Measurements from ENCODE around the gene NSG2. TPM values are rescaled to one million over a fixed set of nuclear protein-coding genes. Genes with fewer than 3 reads are reported as not detected.

Gene NSG2
- total and polyA plus RNA-seq, 3 experiments from 2014 or later, result not detected

DNA sequence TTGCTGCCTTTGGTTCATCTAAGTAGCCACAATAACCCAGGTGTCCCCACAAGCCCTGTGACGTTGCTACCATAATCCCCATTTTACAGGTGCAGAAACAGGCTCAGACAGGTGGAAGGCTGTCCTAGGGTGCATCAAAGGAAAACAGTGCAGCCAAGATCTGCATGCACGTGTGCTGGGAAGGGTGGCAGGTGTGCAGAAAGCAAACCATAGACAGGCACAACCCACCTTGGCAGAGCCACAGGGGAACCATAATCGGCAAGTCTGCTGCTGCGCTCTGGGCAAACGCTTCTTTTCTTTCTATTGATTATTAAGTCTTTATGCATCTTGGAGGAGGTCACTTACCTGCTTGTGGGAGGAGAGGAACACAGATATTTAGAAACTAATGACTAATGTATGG is 7.1 kb downstream of the NSG2 start:
- H3K4me3 ChIP-seq (ENCODE audit: low read length), result no peak overlapping the region
- CTCF ChIA-PET, result no interaction called here
- H3K4me1 Mint-ChIP-seq, result no peaks in the 10 kb centered on the region

GRCh38 chr5:174053905-174054304 is 8.4 kb downstream of the NSG2 start:
- Mint-ChIP-seq H3K9me3 (no peaks in the 10 kb centered on the region), H3K4me1 (no peaks in the 10 kb centered on the region), H3K27ac (no peak overlapping the region), H3K4me3 (no peak overlapping the region), H3K27me3 (peaks cover 8% of the 10 kb centered on the region in 2 donors), H3K36me3 (no peaks in the 10 kb centered on the region)
- ChIA-PET CTCF (no interaction called here), POLR2A (no interaction called here)
- Histone ChIP-seq H3K36me3 (ENCODE audit: insufficient read depth, low read length) (no peaks in the 10 kb centered on the region), H3K27me3 (ENCODE audit: insufficient read depth, low read length, poor library complexity, severe bottlenecking) (no peaks in the 10 kb centered on the region), H3K27ac (ENCODE audit: low read depth, low read length) (no peak overlapping the region), H3K9me3 (ENCODE audit: low read length) (no peaks in the 10 kb centered on the region), H3K4me3 (ENCODE audit: low read length) (no peak overlapping the region), H3K4me1 (ENCODE audit: insufficient read depth, low read length) (no peaks in the 10 kb centered on the region)
- no peak for DNase-seq

More for the DNA sequence above, 7.1 kb downstream of the NSG2 start:
- POLR2A ChIA-PET, result no interaction called here
- Histone ChIP-seq H3K9me3 (ENCODE audit: low read length) (no peaks in the 10 kb centered on the region), H3K27me3 (ENCODE audit: insufficient read depth, low read length, poor library complexity, severe bottlenecking) (no peaks in the 10 kb centered on the region), H3K4me1 (ENCODE audit: insufficient read depth, low read length) (no peaks in the 10 kb centered on the region), H3K27ac (ENCODE audit: low read depth, low read length) (no peak overlapping the region), H3K36me3 (ENCODE audit: insufficient read depth, low read length) (no peaks in the 10 kb centered on the region)
- peaks cover 3 to 5% of the 10 kb centered on the region in 2 donors for H3K27me3 Mint-ChIP-seq
- no peak overlapping the region for H3K27ac Mint-ChIP-seq
- DNase-seq, result no peak
- H3K9me3 Mint-ChIP-seq, result peaks cover 0 to under 1% (median 0%) of the 10 kb centered on the region in 5 donors
- H3K4me3 Mint-ChIP-seq, result no peak overlapping the region
- H3K36me3 Mint-ChIP-seq, result no peaks in the 10 kb centered on the region

GRCh38 chr5:174056064-174056847 is 10.8 kb downstream of the NSG2 start:
- H3K36me3 Mint-ChIP-seq, result no peaks in the 10 kb centered on the region
- DNase-seq, result no peak
- peaks cover 0 to 1% (median 0%) of the 10 kb centered on the region in 5 donors for H3K9me3 Mint-ChIP-seq
- H3K4me3 Mint-ChIP-seq, result no peak overlapping the region
- POLR2A ChIA-PET, result no interaction called here
- CTCF ChIA-PET, result no interaction called here
- H3K27ac ChIP-seq (ENCODE audit: low read depth, low read length), result no peak overlapping the region
- H3K27ac Mint-ChIP-seq, result no peak overlapping the region
- no peaks in the 10 kb centered on the region for H3K36me3 ChIP-seq (ENCODE audit: insufficient read depth, low read length)
- H3K4me1 ChIP-seq (ENCODE audit: insufficient read depth, low read length), result no peaks in the 10 kb centered on the region
- peaks cover 6 to 8% of the 10 kb centered on the region in 2 donors for H3K27me3 Mint-ChIP-seq
- H3K4me3 ChIP-seq (ENCODE audit: low read length), result no peak overlapping the region
- H3K9me3 ChIP-seq (ENCODE audit: low read length), result no peaks in the 10 kb centered on the region
- H3K27me3 ChIP-seq (ENCODE audit: insufficient read depth, low read length, poor library complexity, severe bottlenecking), result no peaks in the 10 kb centered on the region
- no peaks in the 10 kb centered on the region for H3K4me1 Mint-ChIP-seq

GRCh38 chr5:174057206-174057605 is 11.7 kb downstream of the NSG2 start:
- no peak for DNase-seq
- Histone ChIP-seq H3K27ac (ENCODE audit: low read depth, low read length) (no peak overlapping the region), H3K4me3 (ENCODE audit: low read length) (no peak overlapping the region), H3K9me3 (ENCODE audit: low read length) (no peaks in the 10 kb centered on the region), H3K4me1 (ENCODE audit: insufficient read depth, low read length) (no peaks in the 10 kb centered on the region), H3K36me3 (ENCODE audit: insufficient read depth, low read length) (no peaks in the 10 kb centered on the region), H3K27me3 (ENCODE audit: insufficient read depth, low read length, poor library complexity, severe bottlenecking) (no peaks in the 10 kb centered on the region)
- Mint-ChIP-seq H3K4me3 (no peak overlapping the region), H3K4me1 (no peaks in the 10 kb centered on the region), H3K9me3 (peaks cover 0 to 2% (median 0%) of the 10 kb centered on the region in 5 donors), H3K36me3 (no peaks in the 10 kb centered on the region), H3K27ac (no peak overlapping the region), H3K27me3 (peaks cover 6 to 8% of the 10 kb centered on the region in 2 donors)
- POLR2A ChIA-PET, result no interaction called here
- CTCF ChIA-PET, result no interaction called here

- H3K4me3 Mint-ChIP-seq, result no peak overlapping the region
- CTCF ChIA-PET, result no interaction called here
Observed at GRCh38 chr5:174058433-174059122, 13.1 kb downstream of the NSG2 start.

DNA sequence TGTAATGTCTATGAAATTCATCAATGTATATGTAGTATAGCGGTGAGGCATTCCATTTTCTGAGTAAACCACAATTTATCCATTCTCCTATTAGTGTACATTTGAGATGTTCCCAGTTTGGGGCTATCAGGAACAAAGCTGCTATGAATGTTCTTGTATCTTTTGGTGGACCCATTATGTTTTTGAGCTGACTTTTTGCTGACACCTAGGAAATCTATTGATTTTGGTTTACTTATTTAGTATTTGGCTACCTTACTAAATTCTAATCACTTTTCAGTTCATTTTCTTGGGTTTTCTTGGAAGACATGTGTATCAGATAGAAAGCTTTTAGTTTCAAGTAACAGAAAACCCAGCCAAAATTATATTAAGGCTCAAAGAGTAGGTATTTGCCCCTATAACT is 13.7 kb downstream of the NSG2 start:
- Mint-ChIP-seq H3K36me3 (no peaks in the 10 kb centered on the region), H3K4me1 (no peaks in the 10 kb centered on the region), H3K4me3 (no peak overlapping the region), H3K27me3 (peaks cover 8 to 16% of the 10 kb centered on the region in 2 donors), H3K27ac (no peak overlapping the region), H3K9me3 (peaks cover 0 to 2% (median 0%) of the 10 kb centered on the region in 5 donors)
- ChIA-PET POLR2A (no interaction called here), CTCF (no interaction called here)
- no peaks in the 10 kb centered on the region for H3K4me1 ChIP-seq (ENCODE audit: insufficient read depth, low read length)
- H3K27ac ChIP-seq (ENCODE audit: low read depth, low read length), result no peak overlapping the region
- H3K9me3 ChIP-seq (ENCODE audit: low read length), result no peaks in the 10 kb centered on the region
- H3K27me3 ChIP-seq (ENCODE audit: insufficient read depth, low read length, poor library complexity, severe bottlenecking), result no peaks in the 10 kb centered on the region
- no peak overlapping the region for H3K4me3 ChIP-seq (ENCODE audit: low read length)
- no peaks in the 10 kb centered on the region for H3K36me3 ChIP-seq (ENCODE audit: insufficient read depth, low read length)
- DNase-seq, result no peak

More at GRCh38 chr5:174058433-174059122, 13.1 kb downstream of the NSG2 start:
- Histone ChIP-seq H3K27ac (ENCODE audit: low read depth, low read length) (no peak overlapping the region), H3K4me1 (ENCODE audit: insufficient read depth, low read length) (no peaks in the 10 kb centered on the region), H3K9me3 (ENCODE audit: low read length) (no peaks in the 10 kb centered on the region), H3K27me3 (ENCODE audit: insufficient read depth, low read length, poor library complexity, severe bottlenecking) (no peaks in the 10 kb centered on the region), H3K36me3 (ENCODE audit: insufficient read depth, low read length) (no peaks in the 10 kb centered on the region), H3K4me3 (ENCODE audit: low read length) (no peak overlapping the region)
- Mint-ChIP-seq H3K36me3 (no peaks in the 10 kb centered on the region), H3K27ac (no peak overlapping the region), H3K27me3 (peaks cover 5 to 14% of the 10 kb centered on the region in 2 donors), H3K4me1 (no peaks in the 10 kb centered on the region), H3K9me3 (peaks cover 0 to 2% (median 0%) of the 10 kb centered on the region in 5 donors)
- POLR2A ChIA-PET, result no interaction called here
- no peak for DNase-seq

GRCh38 chr5:174063082-174063756 is 17.7 kb downstream of the NSG2 start:
- no peaks in the 10 kb centered on the region for H3K4me1 ChIP-seq (ENCODE audit: insufficient read depth, low read length)
- no peaks in the 10 kb centered on the region for H3K27me3 ChIP-seq (ENCODE audit: insufficient read depth, low read length, poor library complexity, severe bottlenecking)
- peaks cover 5 to 27% of the 10 kb centered on the region in 2 donors for H3K27me3 Mint-ChIP-seq
- no peak overlapping the region for H3K4me3 ChIP-seq (ENCODE audit: low read length)
- CTCF ChIA-PET, result no interaction called here
- H3K9me3 ChIP-seq (ENCODE audit: low read length), result no peaks in the 10 kb centered on the region
- H3K4me3 Mint-ChIP-seq, result no peak overlapping the region
- H3K36me3 ChIP-seq (ENCODE audit: insufficient read depth, low read length), result no peaks in the 10 kb centered on the region
- DNase-seq, result no peak
- H3K36me3 Mint-ChIP-seq, result no peaks in the 10 kb centered on the region
- H3K27ac Mint-ChIP-seq, result no peak overlapping the region
- POLR2A ChIA-PET, result no interaction called here
- H3K4me1 Mint-ChIP-seq, result no peaks in the 10 kb centered on the region
- peaks cover 0 to 2% (median 0%) of the 10 kb centered on the region in 5 donors for H3K9me3 Mint-ChIP-seq
- H3K27ac ChIP-seq (ENCODE audit: low read depth, low read length), result no peak overlapping the region

DNA sequence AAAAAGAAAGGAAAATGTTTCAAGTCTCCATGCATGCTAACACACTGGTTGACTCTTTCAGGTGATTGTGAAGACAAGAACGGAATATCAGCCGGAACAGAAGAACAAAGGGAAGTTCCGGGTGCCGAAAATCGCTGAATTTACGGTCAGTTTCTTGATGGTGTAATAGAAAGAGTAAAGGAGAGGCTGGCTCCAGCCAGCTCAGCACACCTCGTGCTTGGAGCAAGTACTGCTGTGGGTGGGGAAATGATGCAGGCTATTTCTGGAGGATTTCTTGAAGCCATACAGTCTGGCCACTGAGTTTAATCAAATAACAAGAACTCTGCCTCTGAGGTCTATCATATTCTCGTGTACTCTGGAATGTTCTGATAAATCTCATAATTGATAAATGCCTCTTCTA is 18.7 kb downstream of the NSG2 start:
- no peak for DNase-seq
- Histone ChIP-seq H3K9me3 (ENCODE audit: low read length) (no peaks in the 10 kb centered on the region), H3K4me3 (ENCODE audit: low read length) (no peak overlapping the region), H3K36me3 (ENCODE audit: insufficient read depth, low read length) (no peaks in the 10 kb centered on the region), H3K4me1 (ENCODE audit: insufficient read depth, low read length) (no peaks in the 10 kb centered on the region), H3K27ac (ENCODE audit: low read depth, low read length) (no peak overlapping the region), H3K27me3 (ENCODE audit: insufficient read depth, low read length, poor library complexity, severe bottlenecking) (no peaks in the 10 kb centered on the region)
- Mint-ChIP-seq H3K27ac (no peak overlapping the region), H3K4me1 (no peaks in the 10 kb centered on the region), H3K36me3 (no peaks in the 10 kb centered on the region), H3K4me3 (no peak overlapping the region), H3K27me3 (peaks cover 5 to 27% of the 10 kb centered on the region in 2 donors), H3K9me3 (peaks cover 0 to 2% (median 0%) of the 10 kb centered on the region in 5 donors)
- ChIA-PET POLR2A (no interaction called here), CTCF (no interaction called here)

Measured in CD8-positive, alpha-beta memory T cell (primary cell).